K562 (cell line): ENCODE data around the gene SLC15A3. TPM values are rescaled to one million over a fixed set of nuclear protein-coding genes. Genes with fewer than 3 reads are reported as not detected.

Experiments used
- ATAC-seq: fragments of 200-7000 bp; cut with Tn5 transposase; 3 replicates; pipeline ENCODE4 v1.9.1; 2020; ENCODE audit warnings: moderate library complexity
- BruUV-seq: library from RNA; stranded (reverse); fragments of 400-500 nt; replicated peaks from 2 replicates; lab custom pipeline; 2021; lab: Mats Ljungman, UMichigan
- CTCF ChIA-PET: fragments of 300-600 bp; formaldehyde crosslinking; extraction: SDS; loops from one replicate; lab custom pipeline; 2021; ENCODE audit warnings: low intra/inter-chr PET ratio; lab: Yijun Ruan, JAX
- POLR2A ChIA-PET: fragments of 300-600, 350-650 bp; sonication (Branson Sonifier 250); formaldehyde crosslinking; extraction: SDS; loops from one replicate; lab custom pipeline; 2021; ENCODE audit warnings: antibody characterized with exemption, inconsistent platforms; lab: Yijun Ruan, JAX
- DNase-seq, 4 experiments: peaks; one replicate each; pipeline versions ENCODE4 v3.0.0 to v3.0.0-alpha.2; 2011 to 2018; ENCODE audit warnings: low spot score in 3 of 4, mixed read lengths in 3 of 4; ENCODE audit errors: extremely low read depth in 1 of 4
- FAIRE-seq: peaks from 2 replicates; lab custom pipeline; 2011; peaks lifted over from hg19 to GRCh38; lab: Jason Lieb, UNC
- H2AFZ ChIP-seq: 2 replicates; pipeline ENCODE4 v1.6.0; 2011; ENCODE audit warnings: low read depth, low read length, control low read depth, inconsistent platforms
- H3K27ac ChIP-seq: fragments of 200-600 bp; 3 replicates; pipeline ENCODE4 v1.8.0; 2011; ENCODE audit warnings: low read depth, mild to moderate bottlenecking, control low read depth, inconsistent platforms, low read length, moderate library complexity, mixed read lengths; ENCODE audit errors: extremely low read depth
- H3K27me3 ChIP-seq, 2 experiments: fragments of 300-600 bp in 1 of 2; 2 replicates in 1 of 2; 3 replicates in 1 of 2; pipeline versions ENCODE4 v1.6.0 to v1.8.0; 2011; ENCODE audit warnings: inconsistent platforms in 2 of 2, low read length in 2 of 2, mild to moderate bottlenecking in 1 of 2, mixed read lengths in 1 of 2, moderate library complexity in 1 of 2; ENCODE audit not compliant: control insufficient read depth in 2 of 2, insufficient read depth in 2 of 2
- H3K36me3 ChIP-seq: fragments of 300-600 bp; 3 replicates; pipeline ENCODE4 v1.8.0; 2011; ENCODE audit warnings: mild to moderate bottlenecking, low read length, inconsistent platforms; ENCODE audit not compliant: control insufficient read depth, insufficient read depth
- H3K4me1 ChIP-seq, 2 experiments: fragments of 200-600 bp in 1 of 2; replicated peaks in 1 of 2; 2 replicates in 1 of 2; 3 replicates in 1 of 2; pipeline versions ENCODE4 v1.5.1 to v1.8.0; 2011; ENCODE audit warnings: inconsistent platforms in 2 of 2, low read length in 2 of 2, mild to moderate bottlenecking in 1 of 2, mixed read lengths in 1 of 2, moderate library complexity in 1 of 2; ENCODE audit not compliant: control insufficient read depth in 2 of 2, insufficient read depth in 2 of 2
- H3K4me2 ChIP-seq: 2 replicates; pipeline ENCODE4 v1.6.1; 2011; ENCODE audit warnings: low read length, control low read depth, inconsistent platforms, mixed read lengths; ENCODE audit not compliant: insufficient read depth
- H3K4me3 ChIP-seq: fragments of 200-600 bp; sonication (generic), shearing (Covaris generic); 2 replicates; pipeline ENCODE4 v1.5.1; 2016; ENCODE audit warnings: control low read depth, inconsistent platforms
- H3K79me2 ChIP-seq: fragments of 200-600 bp; 3 replicates; pipeline ENCODE4 v1.8.0; 2011; ENCODE audit warnings: low read length, inconsistent platforms; ENCODE audit not compliant: control insufficient read depth, insufficient read depth
- H3K9ac ChIP-seq, 2 experiments: 2 replicates each; pipeline versions ENCODE4 v1.6.0 to v1.6.1; 2011; ENCODE audit warnings: low read depth in 2 of 2, low read length in 2 of 2, control low read depth in 1 of 2, inconsistent platforms in 1 of 2, mild to moderate bottlenecking in 1 of 2, mixed read lengths in 1 of 2; ENCODE audit not compliant: insufficient read depth in 1 of 2
- H3K9me1 ChIP-seq: one replicate; pipeline ENCODE4 v1.6.0; 2011; ENCODE audit warnings: inconsistent platforms, mild to moderate bottlenecking, low read length, moderate library complexity; ENCODE audit not compliant: control insufficient read depth, insufficient read depth
- H3K9me3 ChIP-seq: replicated peaks from 2 replicates; pipeline ENCODE4 v1.5.1; 2011; ENCODE audit warnings: low read depth, low read length, inconsistent platforms; ENCODE audit not compliant: control insufficient read depth, insufficient read depth
- H4K20me1 ChIP-seq: replicated peaks from 2 replicates; pipeline ENCODE4 v1.6.1; 2011; ENCODE audit warnings: low read length, inconsistent platforms, mixed read lengths; ENCODE audit not compliant: control insufficient read depth, insufficient read depth
- MAFG ChIP-seq: fragments of 450-650 bp; conservative IDR thresholded peaks from 2 replicates; pipeline ENCODE4 v1.6.1; 2016; ENCODE audit warnings: missing genetic modification characterization, missing compliant biosample characterization
- MYC ChIP-seq, 2 experiments: fragments of 250-450 bp in 1 of 2; sonication (Bioruptor Pico) in 1 of 2; IDR thresholded peaks; 2 replicates each; pipeline versions ENCODE4 v1.5.1 to v1.6.1; 2012 to 2021; ENCODE audit warnings: low read depth in 2 of 2, borderline replicate concordance in 1 of 2, improper control_type of control experiment in 1 of 2, low read length in 1 of 2, mild to moderate bottlenecking in 1 of 2, moderate library complexity in 1 of 2
- RB1 ChIP-seq: fragments of 450-650 bp; IDR thresholded peaks from 2 replicates; pipeline ENCODE4 v1.6.1; 2017; ENCODE audit warnings: low read depth, mild to moderate bottlenecking
- ZBTB2 ChIP-seq: fragments of 450-650 bp; IDR thresholded peaks from 2 replicates; pipeline ENCODE4 v1.6.1; 2016; ENCODE audit warnings: antibody characterized with exemption
- ZC3H8 ChIP-seq: fragments of 450-650 bp; IDR thresholded peaks from 2 replicates; pipeline ENCODE4 v1.6.1; 2017
- ZNF316 ChIP-seq: fragments of 450-650 bp; IDR thresholded peaks from 2 replicates; pipeline ENCODE4 v1.6.1; 2016
- WGBS: fragments of 100-300 bp; shearing (Covaris generic); methylation state at CpG from one replicate; pipeline ENCODE4 v1.1.6; 2016; ENCODE audit warnings: low coverage, mixed read lengths; ENCODE audit not compliant: insufficient coverage; ENCODE audit errors: missing lambda C conversion rate; 5-methylcytosine and 5-hydroxymethylcytosine counted together
- in situ Hi-C: fragments of 300-500 bp; cut with MboI; formaldehyde crosslinking; loops from 4 replicates; pipeline ENCODE4 v1.15.0; 2018; ENCODE audit warnings: inconsistent platforms, mixed read lengths
- intact Hi-C: fragments of 100-400 bp; cut with micrococcal nuclease; formaldehyde crosslinking; loops from 2 replicates; pipeline ENCODE4 v1.14.2; 2022
- polyA plus RNA-seq, 8 experiments: library from polyadenylated mRNA; depleted of rRNA in 4 of 8; stranded (reverse) in 5 of 8; unstranded in 3 of 8; fragments of >200 nt; fragmentation: Nextera tagmentation in 2 of 8; fragmentation: Illumina TruSeq in 1 of 8; extraction: Ambion mirVana in 2 of 8; extraction: Trizol in 1 of 8; gene quantifications; 2 replicates each; pipeline versions ENCODE4 v1.2.1 to v1.2.3, GENCODE V29; 2011 to 2014; ENCODE audit warnings: inconsistent platforms in 1 of 8, missing spikeins in 1 of 8
- total RNA-seq, 7 experiments: library from RNA; depleted of rRNA in 6 of 7; stranded (reverse); fragments of >200 nt in 6 of 7; fragmentation: Illumina TruSeq in 2 of 7; extraction: Trizol in 2 of 7; gene quantifications; 2 replicates each; pipeline versions ENCODE4 v1.2.1 to v1.2.3, GENCODE V29; 2011 to 2021; ENCODE audit warnings: low replicate concordance in 1 of 7
- TF ChIP-seq, protein P1 (sequence below), 2 experiments: fragments of 450-650 bp; conservative IDR thresholded peaks; 2 replicates each; pipeline ENCODE4 v1.6.1; 2017; ENCODE audit warnings: mild to moderate bottlenecking in 2 of 2, moderate library complexity in 2 of 2

The SLC15A3 gene
- total and polyA plus RNA-seq, 9 of the 15 experiments (the other 6 are each of a cell fraction or from before 2014, with no cell fraction given) = 0.07 to 0.27 TPM; not detected in 7

GRCh38 chr11:60984636-60985035 is 32.7 kb upstream of the SLC15A3 start (continued):
- TF ChIP-seq, protein P1, sequence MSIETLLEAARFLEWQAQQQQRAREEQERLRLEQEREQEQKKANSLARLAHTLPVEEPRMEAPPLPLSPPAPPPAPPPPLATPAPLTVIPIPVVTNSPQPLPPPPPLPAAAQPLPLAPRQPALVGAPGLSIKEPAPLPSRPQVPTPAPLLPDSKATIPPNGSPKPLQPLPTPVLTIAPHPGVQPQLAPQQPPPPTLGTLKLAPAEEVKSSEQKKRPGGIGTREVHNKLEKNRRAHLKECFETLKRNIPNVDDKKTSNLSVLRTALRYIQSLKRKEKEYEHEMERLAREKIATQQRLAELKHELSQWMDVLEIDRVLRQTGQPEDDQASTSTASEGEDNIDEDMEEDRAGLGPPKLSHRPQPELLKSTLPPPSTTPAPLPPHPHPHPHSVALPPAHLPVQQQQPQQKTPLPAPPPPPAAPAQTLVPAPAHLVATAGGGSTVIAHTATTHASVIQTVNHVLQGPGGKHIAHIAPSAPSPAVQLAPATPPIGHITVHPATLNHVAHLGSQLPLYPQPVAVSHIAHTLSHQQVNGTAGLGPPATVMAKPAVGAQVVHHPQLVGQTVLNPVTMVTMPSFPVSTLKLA (conservative IDR thresholded peaks at IDR 0.05) = no peak
- TF ChIP-seq MYC (IDR thresholded peaks at IDR 0.05; ENCODE audit: low read depth, low read length) (no peak), MYC (CRISPR knock-in tag; IDR thresholded peaks at IDR 0.05; ENCODE audit: borderline replicate concordance, low read depth) (no peak), ZBTB2 (no peak)

- no peak overlapping the region for H3K4me2 ChIP-seq
- 0 out of 2 replicates have a peak, but pooled peaks cover under 1% of the 10 kb centered on the region for H4K20me1 ChIP-seq
- no TSS peak for BruUV-seq
- no peak for DNase-seq
- H3K27ac ChIP-seq = no peak overlapping the region
- POLR2A ChIA-PET = interaction anchor here (0.8 kb wide), 1 partner anchor 9 kb away, joined by 3 read pairs; no protein-coding TSS in a partner anchor
- 3% methylated on average over 6 of the region's 6 CpGs for WGBS
- no peaks in the 10 kb centered on the region for H3K4me1 ChIP-seq
- in situ Hi-C loops = no loop called here
- H2AFZ ChIP-seq = no peak overlapping the region
- intact Hi-C loops = no loop called here
- H3K79me2 ChIP-seq = no peaks in the 10 kb centered on the region
- H3K4me3 ChIP-seq = no peak overlapping the region
- no peaks in the 10 kb centered on the region for H3K9me1 ChIP-seq
- ATAC-seq = no peak
- H3K9ac ChIP-seq = no peak overlapping the region
- no peaks in the 10 kb centered on the region for H3K9me3 ChIP-seq
- TF ChIP-seq ZC3H8 = no peak
- TF ChIP-seq RB1 = no peak
- 0 out of 2 replicates have a peak, but pooled peaks have one; percentile 22 for TF ChIP-seq MAFG
- TF ChIP-seq ZNF316 = peak; percentile 55; the same call in 1 of the 2 replicates
- TF ChIP-seq, all 486 proteins: peak for 2
- Histone ChIP-seq H3K36me3 (no peaks in the 10 kb centered on the region), H3K27me3 (peaks cover 45 to 78% of the 10 kb centered on the region in 2 experiments)
- FAIRE-seq = no peak
- CTCF ChIA-PET = no interaction called here
Observed at GRCh38 chr11:60984149-60984548, 32.2 kb upstream of the SLC15A3 start.
